Panc1 (cell line): Measurements from ENCODE around the gene EDC3. TPM values are rescaled to one million over a fixed set of nuclear protein-coding genes. Genes with fewer than 3 reads are reported as not detected.

Source experiments
- ATAC-seq: fragments of 200-7000 bp; cut with Tn5 transposase; 2 replicates; pipeline ENCODE4 v1.9.1; 2020; ENCODE audit warnings: mild to moderate bottlenecking, moderate library complexity
- BruUV-seq: library from RNA; stranded (reverse); fragments of 400-500 nt; replicated peaks from 2 replicates; lab custom pipeline; 2021; lab: Mats Ljungman, UMichigan
- CTCF ChIA-PET: fragments of 300-600 bp; sonication (Branson Sonifier 250); formaldehyde crosslinking; loops from one replicate; lab custom pipeline; 2022; ENCODE audit warnings: antibody characterized with exemption; lab: Charles Lee
- POLR2A ChIA-PET: fragments of 300-600 bp; sonication (Branson Sonifier 250); formaldehyde crosslinking; loops from one replicate; lab custom pipeline; 2022; ENCODE audit warnings: antibody characterized with exemption; lab: Charles Lee
- DNase-seq: peaks from one replicate; pipeline ENCODE4 v3.0.0-alpha.2; 2010; ENCODE audit warnings: low read depth, low spot score
- H3K27ac ChIP-seq: 2 replicates; pipeline ENCODE4 v1.5.1; 2011; ENCODE audit warnings: mild to moderate bottlenecking, low read length, inconsistent platforms
- H3K27me3 ChIP-seq: fragments of 200-500 bp; sonication (Bioruptor generic); 2 replicates; pipeline ENCODE4 v1.6.0; 2014; ENCODE audit warnings: low read length, inconsistent platforms; ENCODE audit not compliant: control insufficient read depth, insufficient read depth
- H3K36me3 ChIP-seq: fragments of 200-500 bp; sonication (Bioruptor generic); 2 replicates; pipeline ENCODE4 v1.5.1; 2014; ENCODE audit warnings: inconsistent platforms, mild to moderate bottlenecking, low read length, moderate library complexity; ENCODE audit not compliant: control insufficient read depth, insufficient read depth
- H3K4me1 ChIP-seq: 2 replicates; pipeline ENCODE4 v1.5.1; 2011; ENCODE audit warnings: inconsistent platforms, mild to moderate bottlenecking, low read length, moderate library complexity; ENCODE audit not compliant: control insufficient read depth, insufficient read depth
- H3K4me3 ChIP-seq, 2 experiments: 2 replicates each; pipeline ENCODE4 v1.5.1; 2011 to 2012; ENCODE audit warnings: low read depth in 2 of 2, low read length in 2 of 2, mild to moderate bottlenecking in 2 of 2, inconsistent platforms in 1 of 2, moderate library complexity in 1 of 2
- H3K9me3 ChIP-seq: fragments of 200-500 bp; sonication (Bioruptor generic); 2 replicates; pipeline ENCODE4 v1.5.1; 2014; ENCODE audit warnings: low read depth, mild to moderate bottlenecking, inconsistent platforms, low read length, moderate library complexity; ENCODE audit not compliant: control insufficient read depth, insufficient read depth
- CTCF ChIP-seq: fragments of 450-650 bp; IDR thresholded peaks from 2 replicates; pipeline ENCODE4 v1.5.1; 2017; ENCODE audit warnings: mild to moderate bottlenecking
- POLR2AphosphoS5 ChIP-seq: IDR thresholded peaks from 2 replicates; pipeline ENCODE4 v1.6.1; 2012; ENCODE audit warnings: mild to moderate bottlenecking, low read depth, low read length, moderate library complexity
- REST ChIP-seq, 2 experiments: IDR thresholded peaks; 2 replicates each; pipeline ENCODE4 v1.6.1; 2011 to 2012; ENCODE audit warnings: low read depth in 2 of 2, control low read depth in 1 of 2, low read length in 1 of 2, mild to moderate bottlenecking in 1 of 2, moderate library complexity in 1 of 2; ENCODE audit not compliant: insufficient read depth in 1 of 2
- SIN3A ChIP-seq: IDR thresholded peaks from 2 replicates; pipeline ENCODE4 v1.6.1; 2012; ENCODE audit warnings: low read depth, mild to moderate bottlenecking, low read length, moderate library complexity, borderline replicate concordance; ENCODE audit not compliant: insufficient read depth
- TCF7L2 ChIP-seq: IDR thresholded peaks from 2 replicates; pipeline ENCODE4 v1.6.1; 2011; ENCODE audit warnings: mild to moderate bottlenecking, low read depth, low read length, inconsistent platforms
- in situ Hi-C: cut with HindIII; loops from 2 replicates; pipeline ENCODE4 v1.10.0; 2016; ENCODE audit warnings: low sequenced_read_pairs, low pct_unique_long_range_greater_than_20kb
- intact Hi-C: fragments of 100-400 bp; cut with micrococcal nuclease; formaldehyde crosslinking; loops from one replicate; pipeline ENCODE4 v1.10.0; 2022; ENCODE audit not compliant: unreplicated experiment
- total RNA-seq: library from RNA; stranded (reverse); gene quantifications from one replicate; pipeline ENCODE4 v1.2.1, GENCODE V29; 2021; ENCODE audit not compliant: unreplicated experiment

The EDC3 gene
- total RNA-seq, 1 experiment from 2014 or later: 45.5 TPM

GRCh38 chr15:74620636-74621545 lies 74.9 kb downstream of the EDC3 start:
- Histone ChIP-seq H3K27ac (no peak overlapping the region; the same call in 1 of the 2 replicates), H3K36me3 (peaks cover 25% of the 10 kb centered on the region), H3K9me3 (no peaks in the 10 kb centered on the region), H3K4me3 (no peak overlapping the region), H3K4me1 (peaks cover 21% of the 10 kb centered on the region), H3K27me3 (no peaks in the 10 kb centered on the region)
- peak; percentile 64 for DNase-seq
- BruUV-seq: no TSS peak
- peak; percentile 98 for TF ChIP-seq CTCF
- TF ChIP-seq POLR2AphosphoS5: no peak
- 0 out of 4 replicates have a peak, but pooled peaks of 1 of the 2 experiments have one; percentile 18 for TF ChIP-seq REST (IDR thresholded peaks at IDR 0.05; ENCODE audit: insufficient read depth in 1 of 2, low read depth in 2 of 2, low read length in 1 of 2)
- TF ChIP-seq TCF7L2: no peak
- no peak for TF ChIP-seq SIN3A
- peak; percentile 88 for ATAC-seq
- POLR2A ChIA-PET: no interaction called here
- CTCF ChIA-PET: interaction anchor here (0.5 to 2.1 kb wide), 8 partner anchors 11 to 176 kb away, joined by 3 to 10 read pairs (median 3); partner anchors contain the start of gene CYP1A1
- intact Hi-C loops (no loop called here), in situ Hi-C loops (no loop called here)

- ChIA-PET CTCF (no interaction called here), POLR2A (no interaction called here)
- BruUV-seq: no TSS peak
- DNase-seq (no peak), ATAC-seq (no peak)
- TF ChIP-seq REST (IDR thresholded peaks at IDR 0.05; ENCODE audit: insufficient read depth in 1 of 2, low read depth in 2 of 2, low read length in 1 of 2) (no peak), TCF7L2 (no peak), SIN3A (no peak), POLR2AphosphoS5 (no peak), CTCF (no peak)
- intact Hi-C loops: loop anchor here (5.0 kb wide), 1 partner anchor 248 kb away; no protein-coding TSS in a partner anchor
- H3K36me3 ChIP-seq: peaks cover 21% of the 10 kb centered on the region
- no peak overlapping the region for H3K27ac ChIP-seq
- H3K27me3 ChIP-seq: no peaks in the 10 kb centered on the region
- no peak overlapping the region for H3K4me3 ChIP-seq
- in situ Hi-C loops: no loop called here
- no peaks in the 10 kb centered on the region for H3K9me3 ChIP-seq
- peaks cover 21% of the 10 kb centered on the region for H3K4me1 ChIP-seq
Measured at GRCh38 chr15:74619916-74620635, 75.7 kb downstream of the EDC3 start.
